ENCODE measurements around the gene ADPRHL1. TPM values are rescaled to one million over a fixed set of nuclear protein-coding genes. Genes with fewer than 3 reads are reported as not detected.

The ADPRHL1 gene
- total RNA-seq, 1 donor from 2014 or later: 3.1 TPM

- peaks cover 8% of the 10 kb centered on the region for H3K4me1 Mint-ChIP-seq (ENCODE audit: low read depth, unreplicated experiment)
- peaks cover 19% of the 10 kb centered on the region for H3K27me3 Mint-ChIP-seq (ENCODE audit: low read depth, unreplicated experiment)
- no peak overlapping the region for H3K27ac Mint-ChIP-seq (ENCODE audit: unreplicated experiment)
- no peak for DNase-seq (ENCODE audit: low read depth)
- Histone ChIP-seq H3K4me1 (ENCODE audit: insufficient read depth, low read length) (peaks cover 23% of the 10 kb centered on the region), H3K9me3 (ENCODE audit: insufficient read depth, low read depth, low read length) (no peaks in the 10 kb centered on the region), H2AFZ (ENCODE audit: low read depth, low read length) (no peak overlapping the region), H3K79me2 (ENCODE audit: insufficient read depth, low read length) (no peaks in the 10 kb centered on the region), H3K9ac (ENCODE audit: low read length) (no peak overlapping the region), H4K20me1 (ENCODE audit: insufficient read depth, low read length) (no peaks in the 10 kb centered on the region), H3K27ac (ENCODE audit: low read depth, low read length) (no peak overlapping the region), H3K36me3 (ENCODE audit: insufficient read depth, low read length) (no peaks in the 10 kb centered on the region), H3K4me3 (ENCODE audit: insufficient read depth, low read depth, low read length) (no peak overlapping the region), H3K4me2 (ENCODE audit: low read length) (no peak overlapping the region), H3K27me3 (ENCODE audit: insufficient read depth, low read length) (no peaks in the 10 kb centered on the region)
- H3K4me3 Mint-ChIP-seq (ENCODE audit: unreplicated experiment): no peak overlapping the region
- TF ChIP-seq, protein P1, sequence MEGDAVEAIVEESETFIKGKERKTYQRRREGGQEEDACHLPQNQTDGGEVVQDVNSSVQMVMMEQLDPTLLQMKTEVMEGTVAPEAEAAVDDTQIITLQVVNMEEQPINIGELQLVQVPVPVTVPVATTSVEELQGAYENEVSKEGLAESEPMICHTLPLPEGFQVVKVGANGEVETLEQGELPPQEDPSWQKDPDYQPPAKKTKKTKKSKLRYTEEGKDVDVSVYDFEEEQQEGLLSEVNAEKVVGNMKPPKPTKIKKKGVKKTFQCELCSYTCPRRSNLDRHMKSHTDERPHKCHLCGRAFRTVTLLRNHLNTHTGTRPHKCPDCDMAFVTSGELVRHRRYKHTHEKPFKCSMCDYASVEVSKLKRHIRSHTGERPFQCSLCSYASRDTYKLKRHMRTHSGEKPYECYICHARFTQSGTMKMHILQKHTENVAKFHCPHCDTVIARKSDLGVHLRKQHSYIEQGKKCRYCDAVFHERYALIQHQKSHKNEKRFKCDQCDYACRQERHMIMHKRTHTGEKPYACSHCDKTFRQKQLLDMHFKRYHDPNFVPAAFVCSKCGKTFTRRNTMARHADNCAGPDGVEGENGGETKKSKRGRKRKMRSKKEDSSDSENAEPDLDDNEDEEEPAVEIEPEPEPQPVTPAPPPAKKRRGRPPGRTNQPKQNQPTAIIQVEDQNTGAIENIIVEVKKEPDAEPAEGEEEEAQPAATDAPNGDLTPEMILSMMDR (IDR thresholded peaks at IDR 0.05; ENCODE audit: insufficient read depth, low read depth, low read length): no peak
- TF ChIP-seq EZH2 (IDR thresholded peaks at IDR 0.05; ENCODE audit: insufficient read depth, low read length): no peak
- H3K36me3 Mint-ChIP-seq (ENCODE audit: low read depth, unreplicated experiment): no peaks in the 10 kb centered on the region
- H3K9me3 Mint-ChIP-seq (ENCODE audit: unreplicated experiment): no peaks in the 10 kb centered on the region
- no peak for FAIRE-seq
These were observed 55.5 kb downstream of the ADPRHL1 start for GRCh38 chr13:113397608-113398425.

DNA sequence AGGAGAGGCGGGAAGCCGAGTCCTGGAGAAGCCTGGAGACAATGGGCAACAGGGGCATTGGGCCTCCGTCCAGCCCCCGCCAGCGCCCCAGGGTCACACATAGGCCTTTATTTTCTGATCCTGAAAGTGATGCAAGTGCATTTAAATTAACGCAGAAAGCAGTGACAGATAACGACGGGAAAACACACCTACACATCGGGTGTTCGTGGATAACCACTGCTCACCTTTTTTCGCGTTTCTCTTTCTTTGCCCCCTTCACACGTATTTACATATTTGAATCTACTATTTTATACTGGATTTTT is 59.0 kb downstream of the ADPRHL1 start:
- H3K36me3 ChIP-seq (ENCODE audit: insufficient read depth, low read length): no peaks in the 10 kb centered on the region
- Mint-ChIP-seq H3K9me3 (ENCODE audit: unreplicated experiment) (peaks cover 5% of the 10 kb centered on the region), H3K4me3 (ENCODE audit: unreplicated experiment) (no peak overlapping the region), H3K27ac (ENCODE audit: unreplicated experiment) (no peak overlapping the region), H3K36me3 (ENCODE audit: low read depth, unreplicated experiment) (no peaks in the 10 kb centered on the region), H3K27me3 (ENCODE audit: low read depth, unreplicated experiment) (peaks cover 30% of the 10 kb centered on the region), H3K4me1 (ENCODE audit: low read depth, unreplicated experiment) (peaks cover 2% of the 10 kb centered on the region)
- no peaks in the 10 kb centered on the region for H3K9me3 ChIP-seq (ENCODE audit: insufficient read depth, low read depth, low read length)
- FAIRE-seq: no peak
- peaks cover 18% of the 10 kb centered on the region for H3K4me1 ChIP-seq (ENCODE audit: insufficient read depth, low read length)
- H3K79me2 ChIP-seq (ENCODE audit: insufficient read depth, low read length): no peaks in the 10 kb centered on the region
- no peak overlapping the region for H3K27ac ChIP-seq (ENCODE audit: low read depth, low read length)
- H3K27me3 ChIP-seq (ENCODE audit: insufficient read depth, low read length): no peaks in the 10 kb centered on the region
- peak overlapping the region; percentile 98 for H3K4me2 ChIP-seq (ENCODE audit: low read length)
- no peak for DNase-seq (ENCODE audit: low read depth)
- peak overlapping the region; percentile 10 for H2AFZ ChIP-seq (ENCODE audit: low read depth, low read length)
- TF ChIP-seq, protein P1 (IDR thresholded peaks at IDR 0.05; ENCODE audit: insufficient read depth, low read depth, low read length): no peak
- TF ChIP-seq EZH2 (IDR thresholded peaks at IDR 0.05; ENCODE audit: insufficient read depth, low read length): no peak
- H3K9ac ChIP-seq (ENCODE audit: low read length): no peak overlapping the region
- no peaks in the 10 kb centered on the region for H4K20me1 ChIP-seq (ENCODE audit: insufficient read depth, low read length)
- no peak overlapping the region for H3K4me3 ChIP-seq (ENCODE audit: insufficient read depth, low read depth, low read length)
